T-helper 2 cell (primary cell): Measurements from ENCODE around the gene NTHL1.
"Not testable (repeated sequence)": the region's sequence is repeated elsewhere in the genome, so short reads cannot be mapped to it uniquely, and the experiment has no call there.

Experiments
- DNase-seq, 5 experiments: peaks; one replicate each; pipeline versions ENCODE4 v3.0.0 to v3.0.0-alpha.2; 2012 to 2022

The NTHL1 gene

GRCh38 chr16:2040041-2040786, 7.4 kb downstream of the NTHL1 start:
- no peak for DNase-seq

DNA sequence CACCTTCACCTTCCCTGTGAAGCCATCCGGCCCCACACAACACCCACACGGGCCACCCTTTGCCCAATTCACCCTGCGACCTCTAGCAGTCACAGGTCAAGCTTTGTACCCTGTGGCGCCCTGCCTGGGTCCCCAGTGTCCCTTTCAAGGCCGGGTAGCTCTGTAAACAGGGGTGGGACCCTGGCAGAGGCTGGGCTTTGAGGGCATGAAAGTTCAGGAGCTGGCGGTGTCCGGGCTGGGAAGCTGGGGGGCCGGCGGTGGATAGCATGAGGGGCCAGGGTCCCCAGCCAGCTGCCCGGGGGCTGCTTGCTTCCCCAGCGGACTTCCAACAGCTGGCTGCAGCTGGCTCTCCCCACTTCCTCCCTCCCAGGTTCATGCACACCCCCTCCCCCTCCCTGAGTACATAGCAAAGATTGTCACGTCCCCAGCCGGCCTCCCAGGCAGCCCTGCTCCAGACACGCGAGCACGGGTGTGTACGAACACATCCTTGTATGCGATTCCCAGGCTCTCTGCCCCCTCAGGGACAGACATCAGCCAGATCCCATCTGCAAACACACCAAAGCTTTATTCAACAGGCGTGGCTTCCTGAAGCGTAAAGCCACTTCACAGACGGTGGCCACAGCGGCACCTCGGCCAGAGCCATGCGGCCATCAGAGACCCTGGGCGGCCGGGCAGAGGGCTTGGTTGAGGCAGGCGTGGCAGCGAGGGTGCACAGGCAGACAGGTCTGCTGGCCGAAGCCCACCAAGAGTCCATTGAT, 8.2 kb downstream of the NTHL1 start:
- no peak for DNase-seq

- DNase-seq, result no peak
Measured at GRCh38 chr16:2038382-2039231, 9.0 kb downstream of the NTHL1 start.

- DNase-seq, result no peak
Measured at GRCh38 chr16:2037647-2038381, 9.8 kb downstream of the NTHL1 start.

DNA sequence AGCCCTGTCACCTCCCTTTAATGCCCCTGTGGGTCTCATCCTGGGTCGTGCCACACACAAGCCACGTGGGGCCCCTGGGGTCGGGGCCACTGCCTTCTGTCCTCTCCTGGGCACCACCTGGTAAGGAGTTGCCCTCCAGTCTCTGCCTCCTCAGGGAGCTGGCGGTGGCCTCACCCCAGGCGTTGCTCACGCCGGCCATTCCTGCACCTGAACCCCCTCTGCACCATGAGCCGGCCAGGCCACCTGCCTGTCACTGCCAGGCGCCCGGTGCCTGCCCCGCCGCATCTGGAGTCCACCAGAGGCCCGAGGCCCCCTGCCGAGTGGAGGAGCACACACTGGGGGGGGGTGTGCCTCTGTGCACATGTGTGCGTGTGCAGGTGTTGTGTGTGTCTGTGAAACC, 10.5 kb downstream of the NTHL1 start:
- no peak for DNase-seq

GRCh38 chr16:2036200-2036966, 11.3 kb downstream of the NTHL1 start:
- DNase-seq, result no peak

GRCh38 chr16:2035431-2036199, 12.0 kb downstream of the NTHL1 start:
- DNase-seq, result no peak

- DNase-seq, result no peak
Measured at GRCh38 chr16:2034696-2035430, 12.8 kb downstream of the NTHL1 start.

GRCh38 chr16:2033909-2034695, 13.5 kb downstream of the NTHL1 start:
- not testable (repeated sequence) for DNase-seq

GRCh38 chr16:2033057-2033908, 14.4 kb downstream of the NTHL1 start:
- DNase-seq, result no peak

DNA sequence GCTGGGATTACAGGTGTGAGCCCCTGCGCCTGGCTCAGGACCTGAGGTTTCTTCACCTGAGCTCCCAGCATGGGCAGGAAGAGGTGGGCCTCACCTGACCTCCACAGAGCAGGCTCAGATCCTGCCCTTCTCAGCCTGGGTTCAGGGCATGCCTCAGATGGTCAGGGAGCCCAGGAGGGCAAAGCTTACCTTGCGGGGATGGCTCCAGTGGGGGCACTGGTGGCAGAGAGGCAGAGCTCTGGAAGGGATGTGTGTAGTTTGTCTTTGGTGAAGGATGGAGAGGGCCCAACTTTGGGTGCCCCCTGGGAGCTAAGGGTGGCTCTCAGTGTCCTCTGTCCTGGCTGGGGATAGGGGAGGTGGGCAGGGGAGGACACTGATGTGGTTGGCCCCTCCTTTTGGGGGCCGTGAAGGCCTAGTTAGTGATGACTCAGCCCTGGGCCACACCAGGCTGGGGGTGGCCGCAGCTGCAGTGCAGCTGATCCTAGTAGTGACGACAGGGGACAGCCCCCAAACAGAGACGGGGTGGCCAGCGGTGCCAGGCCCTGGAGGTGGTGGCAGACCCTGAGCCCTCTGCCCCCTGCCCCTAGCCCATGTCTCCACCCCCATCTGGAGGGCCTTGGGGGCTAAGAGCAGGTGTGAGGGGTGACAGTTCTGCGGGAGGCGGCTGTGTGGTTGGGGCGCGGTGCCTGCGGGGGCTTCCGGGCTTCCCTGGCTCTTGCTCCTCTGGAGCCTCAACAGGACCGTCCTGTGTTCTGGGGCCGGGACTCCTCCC, 15.2 kb downstream of the NTHL1 start:
- DNase-seq, result no peak

DNA sequence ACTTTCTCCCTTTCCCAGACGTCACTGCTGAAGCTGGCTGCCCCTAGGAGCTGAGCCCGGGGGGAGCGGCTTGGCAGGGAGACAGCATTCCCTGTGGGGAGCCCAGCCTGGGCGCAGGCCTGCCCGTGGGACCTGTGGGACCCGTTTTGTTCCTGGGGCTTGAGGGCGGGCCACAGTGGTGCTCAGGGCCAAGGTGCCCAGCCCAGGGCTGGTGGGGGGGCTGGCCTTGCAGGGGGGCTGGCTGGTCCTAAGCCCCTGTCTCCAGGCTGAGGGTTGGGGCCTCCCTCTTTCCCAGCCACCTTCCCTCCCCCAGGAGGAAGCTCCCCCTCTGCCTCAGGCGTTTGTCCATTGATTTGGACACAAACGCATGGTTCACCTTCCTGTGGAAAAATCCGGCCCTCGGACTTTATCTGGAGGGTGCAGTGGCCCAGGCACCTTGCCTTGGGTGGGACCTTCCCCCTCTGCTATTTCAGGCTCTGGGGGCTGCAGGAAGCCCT, 16.5 kb downstream of the NTHL1 start:
- DNase-seq, result no peak

DNA sequence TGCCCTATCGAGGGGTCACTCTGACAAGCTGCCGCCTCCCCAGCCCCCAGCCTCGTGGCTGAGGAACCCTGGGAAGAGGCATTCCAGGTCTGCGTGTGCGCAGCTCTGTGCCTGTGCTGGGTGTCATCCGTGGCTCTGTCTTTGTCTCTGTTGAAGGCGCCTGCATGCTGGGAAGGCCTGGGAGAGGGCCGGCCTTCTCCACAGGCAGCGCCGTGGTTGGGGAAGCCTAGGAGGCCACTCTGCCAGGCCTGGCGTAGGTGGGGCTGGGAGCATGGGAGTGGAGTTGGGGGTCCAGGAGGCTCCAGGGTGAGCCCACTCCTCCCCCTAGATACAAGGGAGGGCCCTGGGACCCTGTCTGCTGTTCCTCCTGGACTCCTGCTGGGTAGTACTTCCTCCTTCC, 17.6 kb downstream of the NTHL1 start:
- DNase-seq, result no peak

DNA sequence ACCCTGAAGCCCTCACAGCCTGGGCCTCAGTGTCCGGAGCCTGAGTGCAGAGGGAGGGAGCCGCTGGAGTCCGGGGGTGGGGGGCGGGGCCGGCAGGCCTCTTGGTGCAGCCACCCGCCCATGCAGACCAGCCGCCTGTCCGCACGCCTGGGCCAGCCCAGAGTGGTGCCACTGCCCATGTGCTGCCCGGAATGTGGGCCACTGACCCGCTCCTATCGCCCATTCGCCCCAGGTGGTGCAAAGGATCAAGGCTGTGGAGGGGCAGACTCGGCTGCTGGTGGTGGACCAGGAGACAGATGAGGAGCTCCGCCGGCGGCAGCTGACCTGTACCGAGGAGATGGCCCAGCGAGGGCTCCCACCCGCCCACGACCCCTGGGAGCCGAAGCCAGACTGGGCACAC, 18.3 kb downstream of the NTHL1 start:
- no peak for DNase-seq

DNA sequence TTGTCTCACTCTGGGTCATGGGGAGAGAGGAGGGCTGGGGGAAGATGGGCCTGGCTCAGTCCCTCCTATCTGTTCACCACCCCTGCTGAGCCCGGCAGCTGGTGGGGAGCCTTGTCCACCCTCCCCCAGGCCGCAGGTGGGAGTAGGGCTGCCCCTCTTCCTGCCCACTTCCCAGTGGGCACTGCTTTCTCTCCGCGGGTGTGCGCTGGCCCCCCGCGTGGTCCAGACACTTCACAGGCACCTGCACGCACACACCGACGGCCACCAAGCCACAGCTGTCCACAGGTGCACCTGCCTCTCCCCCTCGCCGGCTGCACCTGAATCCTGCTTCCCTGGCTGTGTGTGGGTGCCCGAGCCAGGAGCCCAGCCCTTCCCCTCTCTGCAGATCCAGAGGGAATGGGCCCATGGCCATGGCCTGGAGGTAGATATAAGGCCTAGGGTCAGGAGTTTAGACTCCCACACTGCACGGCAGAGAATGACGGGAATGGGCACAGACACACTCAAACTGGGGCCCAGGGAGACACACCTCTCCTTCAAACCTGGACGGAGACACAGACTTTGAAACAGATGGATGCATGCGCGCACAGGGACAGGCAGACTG, 18.9 kb downstream of the NTHL1 start:
- DNase-seq, result no peak

DNA sequence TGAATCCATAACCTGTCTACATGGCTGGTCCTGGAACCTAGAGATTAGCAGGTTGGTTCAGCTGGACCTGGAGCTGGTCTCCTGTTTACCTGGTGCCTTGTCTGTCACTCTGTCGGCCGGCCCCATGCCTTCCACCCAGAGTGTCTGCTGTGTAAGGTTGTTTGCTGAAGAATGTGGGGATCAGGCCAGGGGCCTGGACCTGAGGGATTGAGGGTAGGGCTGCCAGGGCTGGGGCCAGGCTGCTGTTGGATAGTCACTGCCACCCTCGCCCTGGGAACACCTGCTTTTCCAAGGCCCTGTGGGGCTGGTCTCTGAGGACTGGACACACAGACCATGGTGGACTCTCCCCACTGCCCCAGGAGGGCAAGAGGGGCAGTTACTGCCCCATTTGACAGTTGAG, 19.5 kb downstream of the NTHL1 start:
- no peak for DNase-seq
